Peyer's patch (tissue), 4 donors: ENCODE measurements around the gene CCDC197.

ENCODE experiments used
- POLR2A ChIP-seq, 2 donors: fragments of 450-650 bp; IDR thresholded peaks; one replicate each; pipeline ENCODE4 v1.5.1; 2017; ENCODE audit warnings: antibody characterized with exemption in 2 of 2, mild to moderate bottlenecking in 2 of 2, moderate library complexity in 2 of 2
- TF ChIP-seq, protein P1 (sequence below), 6 experiments: fragments of 450-650 bp in 4 of 6; fragments of 200-600 bp in 2 of 6; sonication (generic) in 1 of 6; IDR thresholded peaks; one replicate each; pipeline ENCODE4 v1.5.1; 2017 to 2019; ENCODE audit warnings: antibody characterized with exemption in 6 of 6, mild to moderate bottlenecking in 3 of 6, moderate library complexity in 1 of 6

GRCh38 chr14:93973607-93974006 lies 23.5 kb upstream of the CCDC197 start:
- TF ChIP-seq, protein P1, sequence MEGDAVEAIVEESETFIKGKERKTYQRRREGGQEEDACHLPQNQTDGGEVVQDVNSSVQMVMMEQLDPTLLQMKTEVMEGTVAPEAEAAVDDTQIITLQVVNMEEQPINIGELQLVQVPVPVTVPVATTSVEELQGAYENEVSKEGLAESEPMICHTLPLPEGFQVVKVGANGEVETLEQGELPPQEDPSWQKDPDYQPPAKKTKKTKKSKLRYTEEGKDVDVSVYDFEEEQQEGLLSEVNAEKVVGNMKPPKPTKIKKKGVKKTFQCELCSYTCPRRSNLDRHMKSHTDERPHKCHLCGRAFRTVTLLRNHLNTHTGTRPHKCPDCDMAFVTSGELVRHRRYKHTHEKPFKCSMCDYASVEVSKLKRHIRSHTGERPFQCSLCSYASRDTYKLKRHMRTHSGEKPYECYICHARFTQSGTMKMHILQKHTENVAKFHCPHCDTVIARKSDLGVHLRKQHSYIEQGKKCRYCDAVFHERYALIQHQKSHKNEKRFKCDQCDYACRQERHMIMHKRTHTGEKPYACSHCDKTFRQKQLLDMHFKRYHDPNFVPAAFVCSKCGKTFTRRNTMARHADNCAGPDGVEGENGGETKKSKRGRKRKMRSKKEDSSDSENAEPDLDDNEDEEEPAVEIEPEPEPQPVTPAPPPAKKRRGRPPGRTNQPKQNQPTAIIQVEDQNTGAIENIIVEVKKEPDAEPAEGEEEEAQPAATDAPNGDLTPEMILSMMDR (IDR thresholded peaks at IDR 0.05): no peak
- no peak for TF ChIP-seq POLR2A (IDR thresholded peaks at IDR 0.05)
